Hematopoietic multipotent progenitor cell treated with erythropoietin and hydrocortisone succinate and interleukin-3 and kit ligand, for 17 days (in vitro differentiated cells): ENCODE measurements around the gene OR4Q3.
"Not testable (repeated sequence)": the region's sequence is repeated elsewhere in the genome, so short reads cannot be mapped to it uniquely, and the experiment has no call there.

Experiments used
- DNase-seq: peaks from one replicate; pipeline ENCODE4 v3.0.0-alpha.2; 2015; ENCODE audit warnings: low spot score

Gene OR4Q3

GRCh38 chr14:19743256-19743655 is at the start of gene OR4Q3:
OR4Q3 (plus strand) TSS chr14:19743571.
- no peak for DNase-seq

GRCh38 chr14:19729359-19729758 is 14.0 kb upstream of the OR4Q3 start:
- no peak for DNase-seq

- no peak for DNase-seq
These were observed 13.6 kb upstream of the OR4Q3 start for GRCh38 chr14:19729763-19730162.

- not testable (repeated sequence) for DNase-seq
These were observed 9.5 kb upstream of the OR4Q3 start for GRCh38 chr14:19733893-19734292.

GRCh38 chr14:19752316-19752715 is 8.9 kb downstream of the OR4Q3 start:
- DNase-seq: not testable (repeated sequence)

DNA sequence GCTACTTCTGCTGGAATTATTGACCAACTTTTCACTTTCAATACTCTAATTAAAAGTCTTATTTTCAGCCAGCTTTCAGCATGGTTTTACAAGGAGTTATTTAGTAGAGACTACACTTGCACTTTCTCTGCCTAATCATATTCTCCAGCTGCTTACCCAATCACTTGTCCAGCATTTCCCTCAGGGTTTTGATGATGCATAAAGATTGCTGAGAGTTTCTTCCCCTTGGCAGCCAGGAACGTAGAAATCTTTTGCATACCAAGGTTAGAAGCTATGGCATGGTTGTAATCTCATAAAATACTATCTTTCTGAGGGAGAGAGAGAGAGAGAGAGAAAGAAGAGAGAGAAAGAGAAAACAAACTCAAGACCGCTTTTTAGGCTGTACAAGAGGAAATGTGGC is 10.8 kb downstream of the OR4Q3 start:
- DNase-seq: no peak

- not testable (repeated sequence) for DNase-seq
These were observed 28.1 kb downstream of the OR4Q3 start for GRCh38 chr14:19771491-19771890.

GRCh38 chr14:19771895-19772430 is 28.6 kb downstream of the OR4Q3 start:
- no peak for DNase-seq

DNA sequence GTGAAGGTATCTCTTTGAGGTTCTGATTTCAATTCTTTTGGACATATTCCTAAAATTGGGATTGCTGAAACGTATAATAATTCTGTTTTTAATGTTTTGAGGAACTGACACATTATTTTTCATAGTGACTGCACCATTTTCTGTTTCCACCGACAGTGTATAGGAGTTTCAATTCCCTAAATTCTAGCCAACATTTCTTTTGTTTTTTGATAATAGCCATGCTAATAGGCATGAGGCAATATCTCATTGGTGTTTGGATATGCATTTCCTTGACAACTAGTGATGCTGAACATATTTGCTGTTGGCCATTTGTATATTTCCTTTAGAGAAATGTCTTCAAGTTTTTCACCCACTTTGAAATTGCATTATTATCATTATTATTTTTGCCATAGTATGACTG is 29.1 kb downstream of the OR4Q3 start:
- DNase-seq: not testable (repeated sequence)

DNA sequence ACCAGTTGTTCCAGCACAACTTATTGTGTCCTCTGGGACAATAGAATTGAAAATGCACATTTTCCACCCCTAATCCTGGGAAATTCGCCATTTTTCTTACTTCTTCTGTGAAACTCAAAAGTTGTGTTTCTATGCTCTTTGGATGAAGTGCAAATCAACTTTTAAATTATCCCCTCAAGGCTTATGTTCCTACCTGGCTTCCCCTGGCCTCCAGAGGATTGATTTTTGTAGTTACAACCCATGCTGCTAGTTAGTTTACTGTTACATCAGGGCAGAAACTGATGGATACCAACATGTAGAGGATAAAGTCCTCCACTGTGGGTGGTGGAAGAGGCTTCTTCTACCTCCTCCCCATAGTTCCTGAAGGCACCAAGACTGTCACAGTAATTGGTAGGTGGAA is 29.8 kb downstream of the OR4Q3 start, which contains the start of gene OR4M1:
Gene OR4M1 (plus strand): TSS at position 301 of the 400 bp plus-strand sequence. CDS start 6,819 bp downstream, outside the sequence.
- not testable (repeated sequence) for DNase-seq

- DNase-seq: no peak
These were observed 32.2 kb downstream of the OR4Q3 start for GRCh38 chr14:19775587-19775986.

GRCh38 chr14:19785848-19786247 is 42.5 kb downstream of the OR4Q3 start:
- DNase-seq: not testable (repeated sequence)

GRCh38 chr14:19787318-19787717 is 43.9 kb downstream of the OR4Q3 start:
- not testable (repeated sequence) for DNase-seq

GRCh38 chr14:19788150-19788549 is 44.8 kb downstream of the OR4Q3 start:
- DNase-seq: not testable (repeated sequence)

DNA sequence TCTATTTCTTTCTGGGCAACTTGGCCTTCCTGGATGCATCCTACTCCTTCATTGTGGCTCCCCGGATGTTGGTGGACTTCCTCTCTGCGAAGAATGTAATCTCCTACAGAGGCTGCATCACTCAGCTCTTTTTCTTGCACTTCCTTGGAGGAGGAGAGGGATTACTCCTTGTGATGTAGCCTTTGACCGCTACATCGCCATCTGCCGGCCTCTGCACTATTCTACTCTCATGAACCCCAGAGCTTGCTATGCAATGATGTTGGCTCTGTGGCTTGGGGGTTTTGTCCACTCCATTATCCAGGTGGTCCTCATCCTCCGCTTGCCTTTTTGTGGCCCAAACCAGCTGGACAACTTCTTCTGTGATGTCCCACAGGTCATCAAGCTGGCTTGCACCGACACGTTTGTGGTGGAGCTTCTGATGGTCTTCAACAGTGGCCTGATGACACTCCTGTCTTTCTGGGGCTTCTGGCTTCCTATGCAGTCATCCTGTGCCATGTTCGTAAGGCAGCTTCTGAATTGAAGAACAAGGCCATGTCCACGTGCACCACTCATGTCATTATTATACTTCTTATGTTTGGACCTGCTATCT is 53.2 kb downstream of the OR4Q3 start:
- not testable (repeated sequence) for DNase-seq
